GM10847 (cell line): ENCODE data around the gene ZSCAN18.

ENCODE experiments used
- POLR2A ChIP-seq: IDR thresholded peaks from 2 replicates; pipeline ENCODE4 v1.6.1; 2011; ENCODE audit not compliant: insufficient read length; ENCODE audit errors: extremely low read depth

The ZSCAN18 gene

DNA sequence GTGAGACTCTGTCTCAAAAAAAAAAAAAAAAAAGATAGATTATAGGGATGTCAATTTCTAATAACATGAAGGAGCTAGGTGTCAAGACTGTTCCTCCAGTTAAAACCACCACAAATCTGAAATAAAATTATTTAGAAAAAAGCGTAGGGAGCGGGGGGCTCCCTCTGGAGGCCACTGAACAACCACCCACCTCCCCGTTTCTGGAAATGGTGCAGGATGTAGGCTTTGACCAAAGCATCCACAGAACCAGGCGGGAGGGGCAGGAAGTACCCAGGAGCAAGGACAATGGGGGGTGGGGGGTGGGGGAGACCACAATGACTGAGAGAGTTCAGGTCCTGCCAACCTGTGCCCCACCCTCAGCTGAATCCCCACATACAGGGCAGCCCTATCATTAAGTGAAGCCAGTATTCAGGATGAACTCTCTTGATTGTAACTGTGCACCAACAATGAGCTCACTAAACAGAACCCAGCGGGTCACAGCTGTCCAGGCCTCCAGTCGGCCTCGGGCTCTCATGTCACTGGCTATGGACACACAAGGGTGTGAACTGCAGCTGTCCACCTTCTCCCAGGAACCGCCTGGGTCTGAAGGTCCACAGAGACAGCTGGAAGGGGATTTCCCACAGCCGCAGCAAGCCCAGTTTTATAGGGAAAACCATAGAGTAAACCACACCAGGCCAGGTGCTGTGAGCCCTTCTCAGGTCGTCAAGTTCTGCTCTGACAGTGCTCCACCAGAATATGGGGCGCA lies 6.6 kb downstream of the ZSCAN18 start:
- TF ChIP-seq POLR2A, result no peak

DNA sequence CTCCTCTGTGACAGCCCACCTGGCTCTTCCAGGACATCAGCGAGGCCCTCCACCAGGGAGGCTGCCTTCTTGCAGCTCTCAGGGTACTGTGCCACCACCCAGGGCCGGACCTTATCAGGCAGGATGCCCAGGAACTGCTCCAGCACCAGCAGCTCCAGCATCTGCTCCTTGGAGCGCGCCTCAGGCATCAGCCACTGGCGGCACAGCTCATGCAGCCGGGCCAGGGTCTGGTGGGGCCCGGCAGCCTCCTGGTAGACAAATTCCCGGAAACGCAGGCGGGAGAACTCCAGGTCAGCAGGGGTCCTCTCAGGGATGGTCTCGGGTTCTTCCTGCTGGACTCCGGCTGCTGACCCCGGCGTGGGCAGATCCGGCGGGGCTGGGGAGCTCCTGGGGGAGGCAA lies 8.2 kb downstream of the ZSCAN18 start:
- TF ChIP-seq POLR2A, result no peak

DNA sequence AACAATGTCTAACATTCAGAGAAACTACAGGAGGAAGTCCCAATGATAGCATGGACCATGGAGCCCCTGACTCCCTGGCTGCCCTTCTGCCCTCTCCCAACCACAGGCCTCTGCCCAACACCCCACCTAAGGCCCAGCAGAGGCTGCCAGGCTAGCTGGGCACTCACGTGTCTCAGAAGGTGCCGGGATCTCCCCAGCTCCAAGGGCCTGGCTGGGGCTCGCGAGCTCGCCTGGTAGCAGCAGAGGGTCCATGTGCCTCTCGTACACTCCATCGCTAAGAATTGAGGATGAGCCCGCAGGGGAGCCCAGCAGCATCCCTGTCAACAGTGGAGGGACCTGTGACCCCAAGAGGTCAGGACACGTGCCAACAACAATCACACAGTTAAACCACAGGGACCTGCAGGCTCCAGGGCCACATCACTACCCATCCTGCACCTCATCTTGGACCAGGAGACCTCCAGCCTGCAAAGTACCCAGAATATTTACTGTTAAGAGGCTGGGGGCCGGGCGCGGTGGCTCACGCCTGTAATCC lies 9.4 kb downstream of the ZSCAN18 start:
- TF ChIP-seq POLR2A, result no peak

DNA sequence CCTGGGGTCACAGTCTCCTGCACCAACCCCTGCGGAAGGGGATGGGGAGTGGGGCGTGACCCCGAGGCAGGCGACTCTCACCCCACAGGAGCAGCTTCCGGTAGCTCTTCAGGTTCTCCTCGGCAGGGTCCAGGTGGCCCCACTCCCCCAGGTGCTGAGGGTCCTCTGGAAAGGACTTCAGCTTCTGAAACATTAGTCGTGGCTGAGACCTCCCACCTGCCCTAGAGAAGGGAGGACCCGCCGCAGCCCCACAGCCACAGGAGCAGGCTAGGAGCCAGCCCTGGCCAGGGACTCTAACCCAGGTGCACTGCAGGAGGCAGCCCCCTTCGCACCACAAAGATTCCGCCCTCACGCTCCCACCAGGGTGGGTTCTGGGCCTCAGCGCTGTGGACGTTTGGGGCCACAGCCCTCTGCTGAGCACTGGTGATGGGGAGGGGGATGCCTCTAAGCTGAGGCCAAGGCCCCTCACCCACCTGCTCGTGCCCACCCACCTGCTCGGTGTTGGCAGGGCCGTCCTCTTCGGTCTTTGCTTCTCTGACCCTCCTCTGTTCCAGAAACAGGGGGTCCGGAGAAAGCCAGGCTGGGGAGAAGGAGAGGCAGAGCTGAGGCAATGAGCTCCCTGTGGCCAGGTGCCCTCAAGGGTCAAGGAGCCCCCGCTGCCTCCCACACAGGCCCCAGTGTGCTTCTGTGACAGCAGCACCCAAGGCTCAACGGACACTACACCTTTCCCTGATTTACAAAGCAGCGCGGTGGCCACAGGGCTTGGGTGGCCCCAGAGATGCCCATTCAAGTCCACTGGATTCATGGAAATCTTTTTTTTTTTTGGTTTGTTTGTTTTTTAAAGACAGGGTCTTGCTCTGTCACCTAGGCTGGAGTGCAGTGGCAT lies 11.0 kb downstream of the ZSCAN18 start:
- TF ChIP-seq POLR2A, result no peak

DNA sequence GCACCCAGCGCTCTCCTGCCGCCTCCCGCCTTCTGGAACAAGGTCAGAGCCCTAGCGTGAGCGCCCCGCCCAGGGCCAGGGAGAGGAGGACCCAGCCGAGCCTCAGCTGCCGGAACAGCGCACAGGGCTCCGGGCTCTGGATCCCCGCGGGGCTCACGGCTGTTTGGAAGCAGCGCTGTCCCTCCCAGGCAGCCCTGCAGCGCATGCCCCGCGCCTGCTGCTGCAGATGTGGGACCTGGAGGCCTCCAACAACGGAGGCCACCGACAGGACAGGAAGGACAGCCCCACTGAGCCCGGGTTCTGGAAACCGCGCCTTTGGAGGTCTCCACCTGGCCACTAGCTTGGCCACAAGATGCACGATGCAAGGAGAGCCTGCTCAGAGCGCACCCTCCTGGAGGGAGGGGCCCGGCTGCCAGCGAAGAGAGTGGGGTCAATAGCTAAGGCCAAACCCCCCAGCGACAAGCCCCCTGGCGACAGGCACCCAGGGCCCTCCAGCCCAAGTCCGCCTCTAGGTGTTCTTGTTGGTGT lies 12.6 kb downstream of the ZSCAN18 start:
- no peak for TF ChIP-seq POLR2A

DNA sequence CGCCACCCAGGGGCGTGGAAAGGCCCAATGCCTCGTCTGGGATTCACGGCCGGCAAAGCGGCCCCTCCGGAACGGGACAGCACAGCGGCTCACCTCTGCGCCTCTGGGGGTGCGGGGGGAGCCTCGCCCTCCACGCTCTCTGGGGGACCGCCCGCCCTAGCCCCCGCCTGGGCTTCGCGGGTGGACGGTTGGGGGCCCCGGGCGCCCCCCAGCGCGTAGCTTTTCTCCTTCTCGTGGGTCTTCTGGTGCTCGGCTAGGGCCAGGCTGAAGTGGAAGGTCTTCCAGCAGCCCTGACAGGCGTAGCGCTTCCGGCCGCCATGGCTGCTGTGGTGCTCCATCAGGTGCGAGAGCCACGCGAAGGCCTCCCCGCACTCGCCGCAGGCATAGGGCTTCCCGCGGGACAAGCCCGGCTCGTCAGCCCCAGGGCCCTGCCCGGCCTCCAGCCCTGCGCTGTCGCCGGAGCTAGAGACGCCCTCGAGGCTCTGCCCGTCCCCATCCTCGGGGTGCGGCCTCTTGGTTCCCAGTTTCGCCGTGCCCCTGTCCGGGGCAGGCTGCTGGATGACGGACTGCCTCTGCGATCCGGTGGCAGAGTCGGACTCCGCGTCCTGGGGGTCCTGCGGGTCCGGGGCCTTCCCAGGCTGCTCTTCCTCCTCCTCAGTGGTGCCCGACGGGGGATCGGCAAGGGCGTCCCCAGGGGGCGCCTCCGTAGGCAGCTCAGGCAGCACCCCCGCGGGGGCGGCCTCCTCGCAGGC lies 13.3 kb downstream of the ZSCAN18 start:
- TF ChIP-seq POLR2A, result no peak

DNA sequence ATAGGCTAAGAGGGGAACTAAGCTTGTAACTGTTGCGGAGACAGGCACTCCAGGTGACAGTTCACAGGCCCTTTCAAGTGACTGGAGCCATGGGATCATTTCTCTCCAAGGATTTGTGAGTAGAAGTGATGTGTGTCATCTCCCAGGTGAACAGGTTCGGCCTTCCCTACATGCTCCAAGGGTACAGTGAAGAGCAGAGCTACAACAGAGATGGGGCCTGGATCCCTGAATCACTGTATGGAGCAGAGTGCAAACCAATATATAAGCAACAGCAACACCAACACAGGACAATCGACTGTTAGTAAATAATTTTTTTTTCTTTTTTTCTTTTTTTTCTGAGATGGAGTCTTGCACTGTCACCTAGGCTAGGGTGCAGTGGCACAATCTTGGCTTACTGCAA lies 15.0 kb downstream of the ZSCAN18 start:
- no peak for TF ChIP-seq POLR2A

DNA sequence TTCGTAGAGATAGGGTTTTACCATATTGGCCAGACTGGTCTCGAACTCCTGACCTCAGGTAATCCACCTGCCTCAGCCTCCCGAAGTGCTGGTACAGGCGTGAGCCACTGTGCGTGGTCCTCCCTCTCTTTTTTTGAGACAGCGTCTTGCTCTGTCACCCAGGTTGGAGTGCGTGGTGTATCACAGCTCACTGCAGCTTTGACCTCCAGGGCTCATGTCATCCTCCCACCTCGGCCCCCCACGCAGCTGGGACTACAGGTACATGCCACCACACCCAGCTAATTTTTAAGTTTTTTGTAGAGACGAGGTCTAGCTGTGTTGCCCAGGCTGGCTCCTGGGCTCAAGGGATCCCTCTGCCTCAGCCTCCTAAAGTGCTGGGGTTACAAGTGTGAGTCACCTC lies 18.2 kb downstream of the ZSCAN18 start:
- no peak for TF ChIP-seq POLR2A

DNA sequence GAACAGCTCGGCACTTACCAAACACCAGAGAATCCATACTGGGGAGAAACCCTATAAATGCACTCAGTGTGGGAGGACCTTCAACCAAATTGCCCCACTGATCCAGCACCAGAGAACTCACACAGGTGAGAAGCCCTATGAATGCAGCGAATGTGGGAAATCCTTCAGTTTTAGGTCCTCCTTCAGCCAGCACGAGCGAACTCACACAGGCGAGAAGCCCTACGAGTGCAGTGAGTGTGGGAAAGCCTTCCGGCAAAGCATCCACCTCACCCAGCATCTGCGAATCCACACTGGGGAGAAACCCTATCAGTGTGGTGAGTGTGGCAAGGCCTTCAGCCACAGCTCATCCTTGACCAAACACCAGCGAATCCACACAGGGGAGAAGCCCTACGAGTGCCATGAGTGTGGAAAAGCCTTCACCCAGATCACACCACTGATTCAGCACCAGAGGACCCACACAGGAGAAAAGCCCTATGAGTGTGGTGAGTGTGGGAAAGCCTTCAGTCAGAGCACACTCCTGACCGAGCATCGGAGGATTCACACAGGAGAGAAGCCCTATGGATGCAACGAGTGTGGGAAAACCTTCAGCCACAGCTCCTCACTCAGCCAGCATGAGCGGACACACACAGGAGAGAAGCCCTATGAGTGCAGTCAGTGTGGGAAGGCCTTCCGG lies 30.7 kb downstream of the ZSCAN18 start:
- no peak for TF ChIP-seq POLR2A

DNA sequence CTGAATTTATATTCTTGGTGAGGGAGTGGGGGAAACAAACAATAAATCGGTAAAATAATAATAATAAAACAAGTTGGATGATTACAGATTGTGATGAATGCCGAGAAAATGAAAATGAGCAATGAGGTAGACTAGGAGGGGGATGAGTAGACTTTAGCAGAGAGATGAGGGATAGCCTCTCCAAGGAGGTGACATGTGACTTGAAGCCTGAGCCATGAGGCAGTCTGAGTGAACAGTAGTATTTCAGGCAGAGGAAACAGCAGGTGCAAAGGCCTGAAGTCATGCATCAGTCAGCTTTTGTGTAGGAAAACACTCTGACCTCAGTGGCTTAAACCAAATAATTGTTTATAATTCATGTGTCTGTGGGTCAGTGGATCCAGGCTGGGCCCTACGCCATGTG lies 34.3 kb downstream of the ZSCAN18 start:
- no peak for TF ChIP-seq POLR2A

DNA sequence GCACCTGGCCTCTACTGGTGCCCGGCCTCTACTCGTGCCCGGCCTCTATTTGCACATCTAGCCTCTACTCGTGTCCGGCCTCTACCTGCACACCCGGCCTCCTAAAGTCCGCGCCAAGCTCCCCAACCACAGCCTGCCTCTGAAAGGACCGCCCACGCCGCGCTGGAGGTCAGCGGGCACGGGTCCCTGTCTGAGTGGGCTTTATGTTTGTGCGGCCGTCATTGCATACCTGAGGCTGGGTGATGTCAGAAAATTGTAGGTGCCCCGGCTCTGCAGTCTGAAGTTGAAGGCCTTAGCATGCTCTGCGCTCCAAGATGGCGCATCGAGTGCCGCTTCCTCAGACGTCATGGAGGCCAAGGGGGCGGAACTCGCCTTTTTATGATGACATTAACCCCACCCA lies 37.8 kb downstream of the ZSCAN18 start:
- TF ChIP-seq POLR2A, result no peak

DNA sequence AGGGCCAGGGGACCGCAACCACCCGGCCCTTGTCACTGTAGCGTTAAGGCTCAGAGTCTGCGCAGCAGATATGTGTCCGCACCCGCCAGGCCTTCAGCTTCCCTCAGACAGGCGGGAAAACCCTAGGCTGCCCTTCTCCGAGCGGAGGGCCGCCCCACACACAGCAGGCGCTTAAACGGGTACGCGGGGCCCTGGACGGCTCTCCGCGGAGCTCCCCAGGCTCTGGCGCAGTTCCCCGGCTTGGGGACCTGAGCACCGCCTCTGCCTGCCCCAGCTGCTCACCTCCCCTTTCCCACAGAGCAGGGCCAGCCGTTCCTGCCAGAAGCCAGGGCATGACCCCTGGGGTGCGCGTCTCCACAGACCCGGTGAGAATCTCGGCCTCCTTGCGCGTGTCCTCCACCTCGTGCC lies 38.4 kb downstream of the ZSCAN18 start:
- no peak for TF ChIP-seq POLR2A

DNA sequence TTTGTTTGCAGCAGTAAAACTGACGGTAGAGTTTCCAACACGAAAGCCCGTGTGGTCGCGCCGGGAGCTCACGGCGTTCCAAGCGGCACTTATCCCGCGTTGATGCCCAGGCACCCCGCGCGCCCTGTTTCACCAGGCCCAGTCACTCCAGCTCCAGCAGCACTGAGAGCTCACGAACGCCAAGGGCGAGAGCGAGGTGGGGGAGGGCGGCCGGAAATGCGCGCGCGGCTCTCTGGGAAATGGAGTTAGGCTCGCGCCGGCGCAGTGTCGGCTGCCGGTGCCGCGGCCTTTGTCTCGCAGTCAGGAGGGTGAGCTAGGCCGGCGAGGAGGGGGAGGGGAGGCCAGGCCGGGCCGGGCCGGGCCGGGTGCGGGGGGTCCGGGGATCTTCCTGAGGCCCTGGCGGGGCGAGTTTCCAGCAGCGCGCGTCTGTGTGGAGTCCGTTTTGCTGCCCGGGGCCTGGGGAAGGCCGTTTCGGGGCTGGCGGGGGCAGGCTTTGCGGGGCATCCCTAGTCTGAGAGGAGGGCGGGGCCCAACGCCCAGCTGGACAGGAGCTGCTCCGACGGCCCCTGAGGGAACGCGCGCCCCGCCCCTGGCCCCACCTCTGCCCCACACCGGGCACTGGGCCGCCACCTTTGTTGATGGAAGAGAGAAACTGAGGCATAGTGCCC lies 38.9 kb downstream of the ZSCAN18 start, which contains the start of gene ZNF135:
Gene ZNF135, plus strand, starts transcription at position 280 of the 668 bp plus-strand sequence. CDS start 721 bp downstream, outside the sequence.
- TF ChIP-seq POLR2A, result no peak

DNA sequence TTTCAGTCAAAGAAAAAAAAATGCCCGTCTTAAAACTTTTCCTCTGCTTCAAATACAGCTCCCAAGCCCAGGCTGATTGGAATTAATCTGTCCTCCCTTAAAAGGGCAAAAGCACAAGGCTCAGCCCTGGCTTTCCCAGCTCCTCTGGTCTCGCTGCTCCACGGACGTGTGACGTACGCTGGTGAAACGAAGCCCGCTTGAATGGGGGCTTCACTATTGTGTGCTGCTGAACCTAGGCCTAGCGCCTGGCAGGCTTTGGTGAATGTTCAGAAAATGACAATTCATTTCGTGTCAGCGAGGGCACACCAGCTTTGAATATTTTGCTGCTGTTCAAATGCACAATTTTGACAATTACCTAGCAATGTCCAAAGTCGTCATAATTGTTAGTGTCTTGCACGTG lies 39.6 kb downstream of the ZSCAN18 start:
- TF ChIP-seq POLR2A, result no peak
